Measurements from ENCODE around the gene MED13L.

MED13L gene

DNA sequence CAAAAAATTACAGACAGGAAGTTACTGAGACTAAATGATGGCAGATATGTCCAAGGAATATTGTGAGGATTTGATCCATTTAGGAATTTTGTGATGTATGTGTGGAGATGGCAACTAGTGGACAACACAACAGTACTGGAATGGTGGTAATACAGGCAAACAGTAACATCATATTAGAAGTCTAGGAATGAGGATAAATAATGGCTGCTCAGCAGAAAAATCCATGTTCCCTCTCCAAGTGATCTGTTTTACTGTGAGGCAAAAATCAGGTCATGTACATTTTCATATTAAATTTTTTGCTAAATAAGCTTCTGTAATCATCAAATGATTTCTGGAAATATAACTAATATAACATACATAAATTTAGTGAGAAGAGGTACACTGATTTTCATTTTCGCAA is 108.4 kb downstream of the MED13L start:
- H3K4me3 ChIP-seq (ENCODE audit: low read length), result no peak overlapping the region
- no peak for DNase-seq (ENCODE audit: low read depth, low spot score)

- no peak overlapping the region for H3K4me3 ChIP-seq (ENCODE audit: low read length)
- DNase-seq (ENCODE audit: low read depth, low spot score), result no peak
Measured at GRCh38 chr12:116166306-116166705, 111.2 kb downstream of the MED13L start.

DNA sequence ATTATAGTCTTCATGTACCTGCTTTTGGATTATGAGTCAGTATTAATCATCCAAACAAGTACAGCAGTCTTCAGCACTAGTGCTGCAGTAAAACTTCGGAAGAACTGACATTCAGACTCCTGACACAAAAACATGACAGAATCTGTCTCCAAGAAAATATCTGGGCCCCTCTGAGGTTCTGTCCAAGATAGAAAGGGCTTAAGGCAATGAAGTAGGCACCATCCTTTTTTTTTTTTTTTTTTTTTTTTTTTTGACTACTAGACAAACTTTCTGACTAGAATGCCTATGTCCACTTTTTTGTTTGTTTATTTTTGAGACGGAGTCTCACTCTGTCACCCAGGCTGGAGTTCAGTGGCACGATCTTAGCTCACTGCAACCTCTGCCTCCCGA is 112.5 kb downstream of the MED13L start:
- H3K4me3 ChIP-seq (ENCODE audit: low read length), result no peak overlapping the region
- no peak for DNase-seq (ENCODE audit: low read depth, low spot score)

GRCh38 chr12:116164250-116165035 is 113.0 kb downstream of the MED13L start:
- no peak for DNase-seq (ENCODE audit: low read depth, low spot score)
- H3K4me3 ChIP-seq (ENCODE audit: low read length), result no peak overlapping the region

- no peak for DNase-seq (ENCODE audit: low read depth, low spot score)
- H3K4me3 ChIP-seq (ENCODE audit: low read length), result no peak overlapping the region
Measured at GRCh38 chr12:116162071-116162470, 115.4 kb downstream of the MED13L start.

GRCh38 chr12:116161588-116161987 is 115.9 kb downstream of the MED13L start:
- no peak overlapping the region for H3K4me3 ChIP-seq (ENCODE audit: low read length)
- DNase-seq (ENCODE audit: low read depth, low spot score), result no peak

GRCh38 chr12:116160883-116161458 is 116.5 kb downstream of the MED13L start:
- no peak overlapping the region for H3K4me3 ChIP-seq (ENCODE audit: low read length)
- DNase-seq (ENCODE audit: low read depth, low spot score), result no peak

- no peak for DNase-seq (ENCODE audit: low read depth, low spot score)
- H3K4me3 ChIP-seq (ENCODE audit: low read length), result no peak overlapping the region
Measured at GRCh38 chr12:116160231-116160630, 117.3 kb downstream of the MED13L start.

DNA sequence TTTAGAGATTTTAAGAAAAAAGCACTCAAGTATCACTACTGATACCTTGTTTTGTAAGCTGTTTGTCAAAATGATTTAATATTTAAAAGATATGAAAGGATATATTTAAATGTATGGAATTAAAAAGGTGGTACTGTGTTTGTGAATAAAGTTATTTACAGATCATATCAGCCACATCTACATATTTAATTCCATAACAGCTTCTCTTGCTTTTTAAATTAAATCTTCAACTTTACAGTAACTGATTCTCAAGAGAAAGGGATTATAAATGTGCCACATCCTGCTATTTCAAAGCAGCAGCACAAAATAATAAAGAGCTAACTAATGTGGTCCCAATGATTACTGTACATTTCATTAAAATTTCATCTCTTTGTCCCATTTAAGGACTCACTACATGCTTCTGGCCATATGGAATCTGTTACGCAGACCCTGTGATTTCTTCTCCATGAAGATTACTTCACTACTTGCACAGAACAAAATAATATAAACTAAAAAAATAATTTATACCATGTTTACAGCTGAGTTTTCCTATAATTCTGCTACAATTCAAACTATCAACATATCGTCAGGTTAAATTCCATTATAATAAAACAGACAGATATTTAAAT is 117.8 kb downstream of the MED13L start:
- no peak for DNase-seq (ENCODE audit: low read depth, low spot score)
- H3K4me3 ChIP-seq (ENCODE audit: low read length), result no peak overlapping the region

GRCh38 chr12:116159175-116159574 is 118.3 kb downstream of the MED13L start:
- no peak overlapping the region for H3K4me3 ChIP-seq (ENCODE audit: low read length)

DNA sequence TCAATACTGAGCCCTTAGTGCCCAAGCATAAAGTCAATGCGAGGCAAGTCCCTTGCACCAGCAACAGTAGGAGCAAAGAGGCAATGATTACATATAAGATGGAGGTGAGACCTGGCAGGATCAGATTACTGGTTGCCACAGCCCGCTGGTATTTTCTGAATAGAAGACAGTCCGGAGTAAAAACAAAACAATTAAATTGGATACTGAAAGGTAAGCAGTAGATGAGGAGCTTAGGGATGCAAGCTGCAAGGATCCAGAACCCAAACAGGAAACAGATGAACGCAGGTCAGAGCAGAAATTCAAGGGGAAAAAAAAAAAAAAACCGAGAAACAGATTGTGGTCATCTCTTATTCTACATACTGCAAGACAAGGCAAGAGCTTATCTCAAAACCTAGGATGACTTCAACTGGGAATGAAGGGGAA is 119.6 kb downstream of the MED13L start:
- H3K4me3 ChIP-seq (ENCODE audit: low read length), result no peak overlapping the region
- DNase-seq (ENCODE audit: low read depth, low spot score), result no peak

More at GRCh38 chr12:116159175-116159574, 118.3 kb downstream of the MED13L start:
- no peak for DNase-seq (ENCODE audit: low read depth, low spot score)

DNA sequence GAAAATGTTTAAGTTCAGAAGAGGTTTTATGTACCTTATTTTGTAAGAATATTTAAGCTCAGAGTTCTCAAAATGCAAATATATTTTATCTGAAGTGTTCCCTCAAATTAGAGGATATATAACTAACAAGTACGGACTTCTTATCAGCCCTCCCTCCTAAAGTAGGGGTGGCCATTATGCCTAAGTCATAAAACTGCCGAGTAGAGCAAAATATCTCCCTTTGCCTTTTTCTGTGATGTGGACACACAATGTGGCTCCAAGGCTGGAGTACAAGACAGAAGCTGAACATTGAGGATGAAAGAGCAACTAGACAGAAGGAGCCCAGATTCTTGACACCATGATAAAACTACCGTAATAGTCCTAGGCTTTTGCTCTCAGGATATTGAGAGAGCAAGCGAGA is 120.9 kb downstream of the MED13L start:
- no peak for DNase-seq (ENCODE audit: low read depth, low spot score)
- H3K4me3 ChIP-seq (ENCODE audit: low read length), result no peak overlapping the region

- no peak overlapping the region for H3K4me3 ChIP-seq (ENCODE audit: low read length)
- DNase-seq (ENCODE audit: low read depth, low spot score), result no peak
Measured at GRCh38 chr12:116155383-116155782, 122.1 kb downstream of the MED13L start.

GRCh38 chr12:116153983-116154382 is 123.5 kb downstream of the MED13L start:
- H3K4me3 ChIP-seq (ENCODE audit: low read length), result no peak overlapping the region
- DNase-seq (ENCODE audit: low read depth, low spot score), result no peak

- H3K4me3 ChIP-seq (ENCODE audit: low read length), result no peak overlapping the region
- no peak for DNase-seq (ENCODE audit: low read depth, low spot score)
Measured at GRCh38 chr12:116153113-116153512, 124.4 kb downstream of the MED13L start.

- DNase-seq (ENCODE audit: low read depth, low spot score), result no peak
- no peak overlapping the region for H3K4me3 ChIP-seq (ENCODE audit: low read length)
Measured at GRCh38 chr12:116152268-116152667, 125.2 kb downstream of the MED13L start.

GRCh38 chr12:116150452-116150851 is 127.0 kb downstream of the MED13L start:
- DNase-seq (ENCODE audit: low read depth, low spot score), result no peak
- no peak overlapping the region for H3K4me3 ChIP-seq (ENCODE audit: low read length)

GRCh38 chr12:116150001-116150400 is 127.5 kb downstream of the MED13L start:
- no peak overlapping the region for H3K4me3 ChIP-seq (ENCODE audit: low read length)
- no peak for DNase-seq (ENCODE audit: low read depth, low spot score)

DNA sequence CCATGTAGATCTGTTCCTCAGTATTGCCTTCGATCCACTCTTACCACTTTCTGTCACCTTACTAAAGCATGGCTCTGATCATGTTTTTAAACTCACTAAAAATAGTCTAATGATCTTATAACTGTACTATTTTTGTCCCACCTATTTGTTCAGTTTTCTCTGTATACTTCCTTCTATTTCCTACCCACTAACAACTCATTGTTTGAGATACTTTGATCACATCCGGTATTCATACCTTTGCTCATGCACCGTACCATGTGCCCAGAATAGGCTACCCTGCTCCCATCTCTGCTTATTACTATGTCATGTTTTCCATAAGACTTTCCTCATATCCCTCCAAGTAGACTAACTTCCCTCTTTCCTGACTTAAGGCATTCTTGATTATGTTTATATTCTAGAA is 128.6 kb downstream of the MED13L start:
- no peak overlapping the region for H3K4me3 ChIP-seq (ENCODE audit: low read length)
- DNase-seq (ENCODE audit: low read depth, low spot score), result no peak

DNA sequence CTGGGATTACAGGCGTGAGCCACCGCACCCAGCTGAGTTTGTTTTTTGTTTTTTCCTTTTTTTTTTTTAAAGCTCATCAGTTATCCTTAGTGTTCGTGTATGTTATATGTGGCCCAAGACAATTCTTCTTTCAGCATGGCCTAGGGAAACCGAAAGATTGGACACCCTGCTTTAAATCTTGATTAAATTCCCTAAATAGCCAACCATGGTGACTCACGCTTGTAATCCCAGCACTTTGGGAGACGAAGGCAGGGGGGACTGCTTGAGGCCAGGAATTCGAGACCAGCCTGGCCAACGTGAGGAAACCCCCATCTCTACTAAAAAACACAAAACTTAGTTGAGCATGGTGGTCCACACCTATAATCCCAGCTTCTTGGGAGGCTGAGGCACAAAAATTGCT is 131.1 kb downstream of the MED13L start:
- H3K4me3 ChIP-seq (ENCODE audit: low read length), result no peak overlapping the region
- no peak for DNase-seq (ENCODE audit: low read depth, low spot score)

DNA sequence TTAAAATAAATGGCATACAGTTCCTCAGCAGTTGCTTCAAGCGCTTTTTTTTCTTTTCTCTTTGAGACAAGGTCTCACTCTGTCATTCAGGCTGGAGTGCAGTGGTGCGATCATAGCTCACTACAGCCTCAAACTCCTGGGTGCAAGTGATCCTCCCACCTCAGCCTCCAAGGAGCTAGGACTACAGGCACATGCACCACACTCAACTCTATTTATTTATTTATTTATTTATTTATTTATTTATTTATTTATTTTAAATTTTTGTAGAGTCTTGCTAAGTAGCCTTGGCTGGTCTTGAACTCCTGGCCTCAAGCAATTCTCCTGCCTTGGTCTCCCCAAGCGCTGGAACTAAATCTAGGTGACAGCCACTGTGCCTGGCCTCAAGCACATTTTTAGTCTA is 132.0 kb downstream of the MED13L start:
- no peak for DNase-seq (ENCODE audit: low read depth, low spot score)
- no peak overlapping the region for H3K4me3 ChIP-seq (ENCODE audit: low read length)
